Psoas muscle (tissue), 8 donors: ENCODE results near the gene CKM. TPM values are rescaled to one million over a fixed set of nuclear protein-coding genes. Genes with fewer than 3 reads are reported as not detected.
"Not testable (repeated sequence)": the region's sequence is repeated elsewhere in the genome, so short reads cannot be mapped to it uniquely, and the experiment has no call there.

Source experiments
- ATAC-seq, 4 donors: fragments of 200-7000 bp; cut with Tn5 transposase; one replicate each; pipeline ENCODE4 v1.9.1; 2020; ENCODE audit warnings: moderate library complexity in 3 of 4, mild to moderate bottlenecking in 2 of 4
- DNase-seq, 2 donors: peaks; one replicate each; pipeline ENCODE4 v3.0.0-alpha.2; 2020
- H3K27ac ChIP-seq: fragments of 200-600 bp; one replicate; pipeline ENCODE4 v1.8.0; 2022
- H3K27me3 ChIP-seq, 3 donors: fragments of 200-600 bp in 1 of 3; one replicate each; pipeline versions ENCODE4 v1.6.1 to v1.8.0; 2013 to 2022; ENCODE audit warnings: low read length in 2 of 3, mild to moderate bottlenecking in 2 of 3, moderate library complexity in 1 of 3; ENCODE audit not compliant: insufficient read depth in 3 of 3
- H3K36me3 ChIP-seq, 2 donors: fragments of 200-600 bp in 1 of 2; one replicate each; pipeline versions ENCODE4 v1.6.1 to v1.8.0; 2013 to 2022; ENCODE audit warnings: low read depth in 1 of 2, mild to moderate bottlenecking in 1 of 2, moderate library complexity in 1 of 2; ENCODE audit not compliant: insufficient read depth in 1 of 2
- H3K4me1 ChIP-seq: fragments of 200-600 bp; one replicate; pipeline ENCODE4 v1.8.0; 2022
- H3K4me3 ChIP-seq: fragments of 200-600 bp; one replicate; pipeline ENCODE4 v1.8.0; 2022; ENCODE audit warnings: mild to moderate bottlenecking
- H3K9me3 ChIP-seq: fragments of 200-600 bp; one replicate; pipeline ENCODE4 v1.8.0; 2022
- WGBS, 3 donors: extraction: QIAGEN DNeasy Blood & Tissue Kit; methylation state at CpG; one replicate each; pipeline versions ENCODE4 v1.1.6 to v1.1.7; 2013; 5-methylcytosine and 5-hydroxymethylcytosine counted together
- intact Hi-C, 2 donors: fragments of 100-400 bp; cut with DNase I; formaldehyde crosslinking; loops; one replicate each; pipeline versions ENCODE4 v1.11.0 to v1.14.2; 2022
- polyA plus RNA-seq, 3 donors: library from polyadenylated mRNA; stranded (reverse); fragments of 200-250 nt; gene quantifications; one replicate each; pipeline ENCODE4 v1.2.3, GENCODE V29; 2013
- total RNA-seq, 4 donors: library from RNA; stranded (reverse); fragmentation: NEBNext Ultra II Directional in 2 of 4; extraction: Animal tissue kit (Norgen Biotek cat#: 25700) in 2 of 4; gene quantifications; one replicate each; pipeline versions ENCODE4 v1.2.1 to v1.2.4, GENCODE V29; 2021 to 2023
- TF ChIP-seq, protein P1 (sequence below): fragments of 200-600 bp; IDR thresholded peaks from one replicate; pipeline ENCODE4 v1.8.0; 2022; ENCODE audit warnings: antibody characterized with exemption
- donor health status: healthy with polysubstance abuse.
- donor health status: DM: no; HTN: no; CAD: no; lungs with moderate emphysema.
- donor health status: Bipolar disorder and iron deficiency.
- donor health status: healthy.
- donor health status: DM: yes; HTN: yes; CAD: no.
- donor health status: DM: no; HTN: no; CAD: no.
- donor health status: DM: no; HTN: no; CAD: no.
- donor health status: DM: yes; HTN: yes; CAD: no.

CKM gene
- total and polyA plus RNA-seq, 7 donors = 9,503 to 23,818 (median 15,775) TPM

DNA sequence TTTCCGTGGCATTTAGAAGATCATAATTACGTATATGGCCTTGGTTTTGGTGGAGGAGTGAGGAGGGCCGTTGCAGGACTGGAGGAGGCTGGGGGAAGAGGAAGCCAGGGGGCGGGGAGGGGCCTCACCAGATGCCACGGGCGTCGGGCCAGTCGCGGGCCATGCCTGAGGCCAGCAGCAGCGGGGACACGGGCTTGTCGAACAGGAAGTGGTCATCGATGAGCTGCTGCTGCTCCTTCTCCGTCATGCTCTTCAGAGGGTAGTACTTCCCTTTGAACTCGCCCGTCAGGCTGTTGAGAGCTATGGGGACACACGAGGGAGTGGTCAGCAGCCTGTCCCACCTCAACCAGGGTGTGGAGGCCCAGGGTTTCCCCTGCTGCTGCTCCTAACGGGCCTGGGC lies 11.1 kb downstream of the CKM start:
- TF ChIP-seq, protein P1, sequence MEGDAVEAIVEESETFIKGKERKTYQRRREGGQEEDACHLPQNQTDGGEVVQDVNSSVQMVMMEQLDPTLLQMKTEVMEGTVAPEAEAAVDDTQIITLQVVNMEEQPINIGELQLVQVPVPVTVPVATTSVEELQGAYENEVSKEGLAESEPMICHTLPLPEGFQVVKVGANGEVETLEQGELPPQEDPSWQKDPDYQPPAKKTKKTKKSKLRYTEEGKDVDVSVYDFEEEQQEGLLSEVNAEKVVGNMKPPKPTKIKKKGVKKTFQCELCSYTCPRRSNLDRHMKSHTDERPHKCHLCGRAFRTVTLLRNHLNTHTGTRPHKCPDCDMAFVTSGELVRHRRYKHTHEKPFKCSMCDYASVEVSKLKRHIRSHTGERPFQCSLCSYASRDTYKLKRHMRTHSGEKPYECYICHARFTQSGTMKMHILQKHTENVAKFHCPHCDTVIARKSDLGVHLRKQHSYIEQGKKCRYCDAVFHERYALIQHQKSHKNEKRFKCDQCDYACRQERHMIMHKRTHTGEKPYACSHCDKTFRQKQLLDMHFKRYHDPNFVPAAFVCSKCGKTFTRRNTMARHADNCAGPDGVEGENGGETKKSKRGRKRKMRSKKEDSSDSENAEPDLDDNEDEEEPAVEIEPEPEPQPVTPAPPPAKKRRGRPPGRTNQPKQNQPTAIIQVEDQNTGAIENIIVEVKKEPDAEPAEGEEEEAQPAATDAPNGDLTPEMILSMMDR = no peak
- DNase-seq (peak; percentile 37 to 74), ATAC-seq (peak; percentile 16 to 60 (median 48))
- intact Hi-C loops = no loop called here
- Histone ChIP-seq H3K27ac (peak overlapping the region; percentile 86), H3K4me1 (peaks cover 59% of the 10 kb centered on the region), H3K36me3 (peaks cover 0 to 81% of the 10 kb centered on the region in 2 donors), H3K9me3 (no peaks in the 10 kb centered on the region), H3K4me3 (no peak overlapping the region), H3K27me3 (no peaks in the 10 kb centered on the region)
- WGBS, 3 donors = 7 to 11% (median 8%) methylated on average over 16 to 18 of the region's 18 CpGs

DNA sequence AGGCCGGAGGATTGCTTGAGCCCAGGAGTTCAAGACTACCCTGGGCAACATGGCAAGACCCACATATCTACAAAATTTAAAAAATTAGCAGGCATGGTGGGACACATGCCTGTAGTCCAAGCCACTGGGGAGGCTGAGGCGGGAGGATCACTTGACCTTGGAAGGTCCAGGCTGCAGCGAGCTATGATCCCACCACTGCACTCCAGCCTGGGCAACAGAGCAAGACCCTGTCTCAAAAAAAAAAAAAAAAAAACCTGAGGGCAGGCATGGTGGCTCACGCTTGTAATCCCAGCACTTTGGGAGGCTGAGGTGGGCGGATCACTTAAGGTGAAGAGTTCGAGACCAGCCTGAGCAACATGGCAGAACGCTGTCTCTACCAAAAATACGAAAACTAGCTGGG lies 13.4 kb downstream of the CKM start:
- intact Hi-C loops, H3K4me3 ChIP-seq, H3K9me3 ChIP-seq, DNase-seq, H3K27me3 ChIP-seq, ATAC-seq: not testable (repeated sequence)
- Histone ChIP-seq H3K27ac (peak overlapping the region; percentile 86), H3K36me3 (peaks cover 0 to 68% of the 10 kb centered on the region in 2 donors), H3K4me1 (peaks cover 46% of the 10 kb centered on the region)
- 82 to 85% (median 84%) methylated on average over 8 of the region's 8 CpGs for WGBS, 3 donors

DNA sequence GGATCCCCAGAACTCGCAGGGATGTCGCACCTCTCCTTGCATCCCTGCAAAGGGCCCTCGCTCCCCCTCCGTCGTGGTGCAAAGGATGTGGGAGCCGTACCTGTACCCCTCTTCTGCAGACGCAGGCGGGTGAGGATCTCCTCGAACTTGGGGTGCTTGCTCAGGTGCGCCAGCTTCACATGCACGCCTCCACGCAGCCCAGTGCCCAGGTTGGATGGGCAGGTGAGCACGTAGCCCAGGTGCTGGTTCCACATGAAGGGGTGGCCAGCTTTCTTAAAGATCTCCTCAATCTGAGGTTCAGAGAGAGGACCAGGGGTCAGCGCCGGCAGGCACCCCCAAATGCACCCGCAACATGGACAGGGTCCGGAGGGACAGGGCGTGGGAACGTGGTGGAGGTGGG lies 15.3 kb downstream of the CKM start:
- H3K27ac ChIP-seq = peak overlapping the region; percentile 72
- no peak for DNase-seq

DNA sequence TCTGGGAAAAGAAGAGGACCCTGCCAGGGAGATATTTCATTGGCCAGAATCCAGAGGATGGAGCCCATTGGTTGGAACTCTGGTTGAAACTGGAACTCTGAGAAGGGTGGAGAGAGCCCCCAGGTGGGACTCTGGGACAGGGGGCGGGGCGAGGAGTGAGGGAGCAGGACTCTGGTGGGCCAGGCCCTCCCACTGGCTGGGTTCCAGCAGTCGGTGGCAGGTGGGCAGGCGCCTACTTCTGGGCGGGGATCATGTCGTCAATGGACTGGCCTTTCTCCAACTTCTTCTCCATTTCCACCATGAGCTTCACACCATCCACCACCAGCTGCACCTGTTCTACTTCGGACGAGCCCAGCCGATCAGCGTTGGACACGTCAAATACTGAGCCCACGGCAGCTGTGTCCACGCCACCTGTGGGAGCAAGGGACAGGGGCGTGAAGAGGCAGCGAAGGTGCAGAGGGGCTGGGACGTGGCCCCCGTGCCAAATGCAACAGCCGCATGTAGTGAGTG lies 16.1 kb downstream of the CKM start:
- WGBS, 3 donors = 33 to 53% (median 36%) methylated on average over 16 to 18 of the region's 18 CpGs
- peak overlapping the region; percentile 72 for H3K27ac ChIP-seq
- intact Hi-C loops = no loop called here
- peaks cover 5% of the 10 kb centered on the region for H3K9me3 ChIP-seq
- H3K36me3 ChIP-seq = peaks cover 0 to 45% of the 10 kb centered on the region in 2 donors
- no peak for DNase-seq
- peak in 2 of 4 donors; percentile 6 to 27 for ATAC-seq
- H3K27me3 ChIP-seq = no peaks in the 10 kb centered on the region
- H3K4me3 ChIP-seq = no peak overlapping the region
- H3K4me1 ChIP-seq = peaks cover 21% of the 10 kb centered on the region
- TF ChIP-seq, protein P1 = no peak

More for the DNA sequence above, 15.3 kb downstream of the CKM start:
- H3K36me3 ChIP-seq = peaks cover 0 to 53% of the 10 kb centered on the region in 2 donors
- peaks cover 29% of the 10 kb centered on the region for H3K4me1 ChIP-seq
- ATAC-seq = no peak
- peaks cover 5% of the 10 kb centered on the region for H3K9me3 ChIP-seq
- WGBS, 3 donors = 87 to 91% (median 89%) methylated on average over 19 of the region's 19 CpGs
- H3K27me3 ChIP-seq = no peaks in the 10 kb centered on the region
- intact Hi-C loops = no loop called here
- TF ChIP-seq, protein P1 = no peak
- no peak overlapping the region for H3K4me3 ChIP-seq

DNA sequence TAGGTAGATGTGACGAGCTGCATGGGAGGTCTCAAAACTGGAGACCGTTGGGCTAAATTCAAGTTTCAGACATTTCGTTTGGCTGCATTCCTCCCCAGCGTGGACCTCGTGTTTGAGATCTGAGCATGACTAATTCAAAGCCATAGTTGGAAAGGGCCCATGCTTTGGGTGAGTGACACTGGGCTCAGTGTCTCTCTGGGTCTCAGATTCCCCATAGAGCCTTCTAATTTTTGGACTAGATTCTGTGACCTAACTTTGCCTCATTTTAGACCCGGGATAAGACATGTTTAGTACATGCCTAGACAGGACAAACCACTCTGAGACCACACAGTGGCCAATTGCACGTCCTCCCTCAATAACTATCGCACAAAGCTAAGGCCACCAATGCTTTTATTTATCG lies 16.6 kb downstream of the CKM start:
- DNase-seq = no peak
- peak overlapping the region; percentile 72 for H3K27ac ChIP-seq
- H3K27me3 ChIP-seq = no peaks in the 10 kb centered on the region
- H3K4me3 ChIP-seq = no peak overlapping the region
- intact Hi-C loops = no loop called here
- WGBS, 3 donors = 25 to 36% (median 28%) methylated on average over 9 of the region's 9 CpGs
- TF ChIP-seq, protein P1 = no peak
- ATAC-seq = peak in 3 of 4 donors; percentile 46 to 59 (median 48)
- H3K9me3 ChIP-seq = peaks cover 5% of the 10 kb centered on the region
- H3K36me3 ChIP-seq = peaks cover 0 to 40% of the 10 kb centered on the region in 2 donors
- H3K4me1 ChIP-seq = peaks cover 18% of the 10 kb centered on the region
